Transverse colon (tissue), 4 donors: ENCODE measurements around the gene PACS1. TPM values are rescaled to one million over a fixed set of nuclear protein-coding genes. Genes with fewer than 3 reads are reported as not detected.
"Not testable (repeated sequence)": the region's sequence is repeated elsewhere in the genome, so short reads cannot be mapped to it uniquely, and the experiment has no call there.

Experiments used
- DNase-seq: peaks from one replicate; pipeline ENCODE4 v3.0.0-alpha.2; 2019
- H3K27ac ChIP-seq, 4 donors: fragments of 200-600 bp; sonication (generic); 2 replicates each; pipeline ENCODE4 v1.5.1; 2016 to 2018; ENCODE audit warnings: inconsistent platforms in 4 of 4
- H3K27me3 ChIP-seq: fragments of 200-600 bp; sonication (generic); 2 replicates; pipeline ENCODE4 v1.5.1; 2017; ENCODE audit warnings: inconsistent platforms
- H3K36me3 ChIP-seq, 4 donors: fragments of 200-600 bp; sonication (generic); 2 replicates each; pipeline ENCODE4 v1.5.1; 2017 to 2019; ENCODE audit warnings: inconsistent platforms in 4 of 4
- H3K4me1 ChIP-seq, 4 donors: fragments of 200-600 bp; sonication (generic); 2 replicates each; pipeline ENCODE4 v1.5.1; 2017 to 2020; ENCODE audit warnings: inconsistent platforms in 4 of 4
- H3K4me3 ChIP-seq, 4 donors: fragments of 200-600 bp; sonication (generic); 1 replicate in 1 of 4; 2 replicates in 3 of 4; pipeline versions ENCODE4 v1.5.1 to v1.6.1; 2017 to 2019; ENCODE audit warnings: inconsistent platforms in 4 of 4
- H3K9me3 ChIP-seq, 2 donors: fragments of 200-600 bp; sonication (generic); 2 replicates each; pipeline ENCODE4 v1.5.1; 2017 to 2019; ENCODE audit warnings: inconsistent platforms in 2 of 2
- EP300 ChIP-seq: sonication (generic); formaldehyde crosslinking; IDR thresholded peaks from one replicate; pipeline ENCODE4 v1.6.1; 2017; ENCODE audit warnings: antibody characterized with exemption, low read depth
- POLR2A ChIP-seq: fragments of 450-650 bp; IDR thresholded peaks from one replicate; pipeline ENCODE4 v1.6.1; 2016; ENCODE audit warnings: antibody characterized with exemption, mild to moderate bottlenecking, moderate library complexity
- POLR2AphosphoS5 ChIP-seq, 3 donors: sonication (generic); formaldehyde crosslinking; IDR thresholded peaks; one replicate each; pipeline ENCODE4 v1.6.1; 2016; ENCODE audit warnings: antibody characterized with exemption in 3 of 3
- WGBS, 2 donors: methylation state at CpG; one replicate each; pipeline ENCODE4 v1.1.5; 2018; ENCODE audit warnings: low coverage in 1 of 2; 5-methylcytosine and 5-hydroxymethylcytosine counted together
- in situ Hi-C, 4 donors: fragments of 200-750 bp; cut with MboI; loops; one replicate each; pipeline versions ENCODE4 v1.15.0 to v1.15.1; 2017; ENCODE audit warnings: low sequenced_read_pairs in 3 of 4, low pct_ligation_motif_present in 1 of 4, low pct_unique_long_range_greater_than_20kb in 1 of 4
- intact Hi-C: fragments of 100-400 bp; cut with DNase I; formaldehyde crosslinking; loops from one replicate; pipeline ENCODE4 v1.15.1; 2023; ENCODE audit warnings: low total_unique reads
- total RNA-seq, 4 donors: library from RNA; depleted of rRNA; stranded (reverse); fragments of >200 nt; gene quantifications; one replicate each; pipeline ENCODE4 v1.1.0, GENCODE V29; 2016
- TF ChIP-seq, protein P1 (sequence below), 5 experiments: fragments of 200-600 bp in 3 of 5; fragments of 450-650 bp in 2 of 5; sonication (generic) in 3 of 5; IDR thresholded peaks; 1 replicate in 2 of 5; 2 replicates in 3 of 5; pipeline ENCODE4 v1.5.1; 2016 to 2017; ENCODE audit warnings: antibody characterized with exemption in 5 of 5, inconsistent platforms in 3 of 5, mild to moderate bottlenecking in 2 of 5, moderate library complexity in 1 of 5

The PACS1 gene
- total RNA-seq, 4 donors from 2014 or later = 9.8 to 52.0 (median 27.2) TPM

GRCh38 chr11:66109294-66109693 is 39.2 kb downstream of the PACS1 start:
- intact Hi-C loops (no loop called here), in situ Hi-C loops (no loop called here)
- WGBS, 2 donors = 91 to 93% methylated on average over 2 of the region's 2 CpGs
- no peaks in the 10 kb centered on the region for H3K36me3 ChIP-seq
- no peak overlapping the region for H3K4me3 ChIP-seq
- H3K27ac ChIP-seq = no peak overlapping the region
- TF ChIP-seq, protein P1, sequence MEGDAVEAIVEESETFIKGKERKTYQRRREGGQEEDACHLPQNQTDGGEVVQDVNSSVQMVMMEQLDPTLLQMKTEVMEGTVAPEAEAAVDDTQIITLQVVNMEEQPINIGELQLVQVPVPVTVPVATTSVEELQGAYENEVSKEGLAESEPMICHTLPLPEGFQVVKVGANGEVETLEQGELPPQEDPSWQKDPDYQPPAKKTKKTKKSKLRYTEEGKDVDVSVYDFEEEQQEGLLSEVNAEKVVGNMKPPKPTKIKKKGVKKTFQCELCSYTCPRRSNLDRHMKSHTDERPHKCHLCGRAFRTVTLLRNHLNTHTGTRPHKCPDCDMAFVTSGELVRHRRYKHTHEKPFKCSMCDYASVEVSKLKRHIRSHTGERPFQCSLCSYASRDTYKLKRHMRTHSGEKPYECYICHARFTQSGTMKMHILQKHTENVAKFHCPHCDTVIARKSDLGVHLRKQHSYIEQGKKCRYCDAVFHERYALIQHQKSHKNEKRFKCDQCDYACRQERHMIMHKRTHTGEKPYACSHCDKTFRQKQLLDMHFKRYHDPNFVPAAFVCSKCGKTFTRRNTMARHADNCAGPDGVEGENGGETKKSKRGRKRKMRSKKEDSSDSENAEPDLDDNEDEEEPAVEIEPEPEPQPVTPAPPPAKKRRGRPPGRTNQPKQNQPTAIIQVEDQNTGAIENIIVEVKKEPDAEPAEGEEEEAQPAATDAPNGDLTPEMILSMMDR (IDR thresholded peaks at IDR 0.05) = no peak
- TF ChIP-seq POLR2A (no peak), EP300 (no peak), POLR2AphosphoS5 (IDR thresholded peaks at IDR 0.05) (no peak)
- H3K27me3 ChIP-seq = no peaks in the 10 kb centered on the region
- H3K9me3 ChIP-seq = no peaks in the 10 kb centered on the region
- DNase-seq = no peak
- peaks cover 14 to 28% (median 21%) of the 10 kb centered on the region in 4 donors for H3K4me1 ChIP-seq

DNA sequence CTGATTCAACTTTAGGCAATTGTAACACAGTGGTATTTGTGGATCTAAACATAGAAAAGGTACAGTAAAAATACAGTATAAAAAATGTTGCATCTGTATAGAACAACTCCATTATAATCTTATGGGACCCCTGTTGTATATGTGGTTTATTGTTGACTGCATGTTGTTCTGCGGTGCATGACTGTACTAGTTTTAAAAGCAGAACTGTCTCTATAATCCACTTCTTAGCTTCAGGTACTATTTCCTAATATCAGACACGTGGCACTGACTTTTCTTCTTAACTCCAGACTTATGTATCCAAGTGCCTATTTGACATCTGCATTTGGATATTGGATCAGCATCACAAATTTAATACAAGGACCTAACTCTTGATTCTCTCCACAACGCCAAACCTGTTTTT is 41.1 kb downstream of the PACS1 start:
- in situ Hi-C loops = no loop called here

GRCh38 chr11:66112041-66112491 is 42.0 kb downstream of the PACS1 start:
- Histone ChIP-seq H3K4me1 (peaks cover 14 to 42% (median 21%) of the 10 kb centered on the region in 4 donors), H3K36me3 (no peaks in the 10 kb centered on the region), H3K27me3 (no peaks in the 10 kb centered on the region), H3K9me3 (no peaks in the 10 kb centered on the region), H3K4me3 (no peak overlapping the region), H3K27ac (peak overlapping the region in 2 of 4 donors; percentile 2 to 42)
- WGBS, 2 donors = 70 to 83% methylated on average over 2 to 9 of the region's 9 CpGs
- in situ Hi-C loops (no loop called here), intact Hi-C loops (no loop called here)
- DNase-seq = no peak
- TF ChIP-seq, protein P1 (IDR thresholded peaks at IDR 0.05) = no peak
- no peak for TF ChIP-seq POLR2A
- TF ChIP-seq POLR2AphosphoS5 (IDR thresholded peaks at IDR 0.05) = no peak

More for the DNA sequence above, 41.1 kb downstream of the PACS1 start:
- H3K4me3 ChIP-seq = no peak overlapping the region
- H3K9me3 ChIP-seq = no peaks in the 10 kb centered on the region
- no peaks in the 10 kb centered on the region for H3K27me3 ChIP-seq
- peaks cover 14 to 40% (median 21%) of the 10 kb centered on the region in 4 donors for H3K4me1 ChIP-seq
- H3K27ac ChIP-seq = no peak overlapping the region
- no peaks in the 10 kb centered on the region for H3K36me3 ChIP-seq
- intact Hi-C loops = no loop called here
- WGBS, 2 donors = 84 to 90% methylated on average over 3 of the region's 3 CpGs
- TF ChIP-seq POLR2A (no peak), POLR2AphosphoS5 (IDR thresholded peaks at IDR 0.05) (no peak), EP300 (no peak)
- TF ChIP-seq, protein P1 (IDR thresholded peaks at IDR 0.05) = no peak
- no peak for DNase-seq

DNA sequence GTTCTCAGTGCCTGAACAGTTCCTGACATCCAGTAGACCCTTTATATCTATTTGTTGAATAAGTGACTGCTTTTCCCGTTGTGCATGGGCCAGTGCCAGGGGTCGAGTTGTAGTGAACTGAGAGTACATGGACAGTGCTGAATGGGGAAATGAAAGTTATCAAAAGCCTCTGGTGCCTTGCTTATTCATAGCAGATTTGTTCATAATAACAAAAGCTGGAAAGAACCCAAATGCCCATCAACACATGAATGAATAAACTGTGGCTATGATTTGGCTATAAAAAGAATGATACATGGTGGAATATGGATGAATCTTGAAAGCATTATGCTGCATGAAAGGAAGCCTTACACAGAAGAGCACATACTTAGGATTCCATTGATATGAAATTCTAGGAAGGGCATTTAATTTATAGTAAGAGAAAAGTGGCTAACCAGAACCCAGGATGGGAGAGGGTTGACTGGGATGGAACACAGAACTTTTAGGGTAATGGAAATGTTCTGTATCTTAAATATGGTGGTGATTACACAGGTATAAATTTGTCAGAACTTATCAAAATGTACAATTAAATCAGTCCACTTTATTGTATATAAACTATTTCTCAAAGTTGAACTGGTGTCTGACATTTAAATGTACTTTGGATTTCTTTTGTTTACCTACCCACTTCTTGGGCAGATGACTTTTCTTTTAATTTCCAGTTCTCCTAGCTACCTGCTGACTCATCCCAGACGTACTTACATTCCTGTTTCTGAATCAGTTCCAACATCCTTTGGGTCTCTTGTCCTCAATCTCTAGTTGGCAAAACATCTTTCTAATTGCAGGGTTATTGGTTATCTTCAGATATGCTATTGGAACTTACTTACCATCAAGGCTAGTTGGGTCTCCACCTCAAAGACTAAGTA is 42.8 kb downstream of the PACS1 start:
- peak; percentile 34 for DNase-seq
- no peaks in the 10 kb centered on the region for H3K27me3 ChIP-seq
- no peaks in the 10 kb centered on the region for H3K9me3 ChIP-seq
- in situ Hi-C loops = no loop called here
- no peak overlapping the region for H3K4me3 ChIP-seq
- no peaks in the 10 kb centered on the region for H3K36me3 ChIP-seq
- TF ChIP-seq POLR2A (no peak), POLR2AphosphoS5 (IDR thresholded peaks at IDR 0.05) (no peak), EP300 (no peak)
- TF ChIP-seq, protein P1 (IDR thresholded peaks at IDR 0.05) = no peak
- peak overlapping the region; percentile 4 to 42 (median 24) for H3K27ac ChIP-seq
- intact Hi-C loops = no loop called here
- H3K4me1 ChIP-seq = peaks cover 14 to 42% (median 21%) of the 10 kb centered on the region in 4 donors
- WGBS, 2 donors = 11 to 23% methylated on average over 3 of the region's 3 CpGs

- H3K27ac ChIP-seq = peak overlapping the region in 3 of 4 donors; percentile 1 to 53 (median 30)
- WGBS, 2 donors = 90 to 100% methylated on average over 2 to 3 of the region's 3 CpGs
- H3K4me1 ChIP-seq = peaks cover 14 to 45% (median 24%) of the 10 kb centered on the region in 4 donors
- H3K4me3 ChIP-seq, H3K27me3 ChIP-seq, H3K36me3 ChIP-seq, intact Hi-C loops, DNase-seq, in situ Hi-C loops, H3K9me3 ChIP-seq: not testable (repeated sequence)
Measured at GRCh38 chr11:66114957-66115356, 44.9 kb downstream of the PACS1 start.
